PC-3 (cell line): ENCODE data around the gene MPV17L2. TPM values are rescaled to one million over a fixed set of nuclear protein-coding genes. Genes with fewer than 3 reads are reported as not detected.

Source experiments
- ATAC-seq: fragments of 200-7000 bp; cut with Tn5 transposase; 2 replicates; pipeline ENCODE4 v1.9.1; 2020; ENCODE audit warnings: mild to moderate bottlenecking, moderate library complexity
- BruUV-seq: library from RNA; stranded (reverse); fragments of 400-500 nt; replicated peaks from 2 replicates; lab custom pipeline; 2021; lab: Mats Ljungman, UMichigan
- CTCF ChIA-PET: fragments of 300-600 bp; sonication (Branson Sonifier 250); formaldehyde crosslinking; loops from one replicate; lab custom pipeline; 2022; ENCODE audit warnings: antibody characterized with exemption; lab: Charles Lee
- POLR2A ChIA-PET: fragments of 300-600 bp; sonication (Branson Sonifier 250); formaldehyde crosslinking; loops from one replicate; lab custom pipeline; 2022; ENCODE audit warnings: antibody characterized with exemption; ENCODE audit not compliant: unreplicated experiment; lab: Charles Lee
- DNase-seq: peaks from one replicate; pipeline ENCODE4 v3.0.0-alpha.2; 2015
- H2AFZ ChIP-seq: fragments of 300-600 bp; sonication (generic); 2 replicates; pipeline ENCODE4 v1.6.0; 2016; ENCODE audit warnings: antibody characterized with exemption, low read length
- H3F3A ChIP-seq: fragments of 300-600 bp; sonication (generic); one replicate; pipeline ENCODE4 v1.6.0; 2017; ENCODE audit warnings: antibody characterized with exemption, low read length, control low read depth, mild to moderate bottlenecking; ENCODE audit not compliant: unreplicated experiment
- H3K27ac ChIP-seq: fragments of 300-600 bp; sonication (generic); 2 replicates; pipeline ENCODE4 v1.5.1; 2016; ENCODE audit warnings: mild to moderate bottlenecking, low read length
- H3K27me3 ChIP-seq: fragments of 300-600 bp; sonication (generic); 2 replicates; pipeline ENCODE4 v1.6.1; 2016; ENCODE audit warnings: low read length, mixed read lengths
- H3K36me3 ChIP-seq: fragments of 300-600 bp; sonication (generic); 2 replicates; pipeline ENCODE4 v1.6.1; 2016; ENCODE audit warnings: low read depth, mixed run types, low read length, mixed read lengths
- H3K4me1 ChIP-seq: fragments of 300-600 bp; sonication (generic); 2 replicates; pipeline ENCODE4 v1.5.1; 2016; ENCODE audit warnings: low read length; ENCODE audit not compliant: insufficient read depth
- H3K4me2 ChIP-seq: fragments of 300-600 bp; sonication (generic); 2 replicates; pipeline ENCODE4 v1.6.0; 2016; ENCODE audit warnings: low read length
- H3K4me3 ChIP-seq: fragments of 300-600 bp; sonication (generic); 2 replicates; pipeline ENCODE4 v1.5.1; 2016; ENCODE audit warnings: mild to moderate bottlenecking, low read length, mixed read lengths
- H3K79me2 ChIP-seq: fragments of 300-600 bp; sonication (generic); 2 replicates; pipeline ENCODE4 v1.6.1; 2017; ENCODE audit warnings: low read length, mixed read lengths
- H3K9ac ChIP-seq: fragments of 300-600 bp; sonication (generic); 2 replicates; pipeline ENCODE4 v1.6.0; 2016; ENCODE audit warnings: mild to moderate bottlenecking, low read length
- H3K9me2 ChIP-seq: fragments of 300-600 bp; sonication (generic); replicated peaks from 2 replicates; pipeline ENCODE4 v1.6.1; 2016; ENCODE audit warnings: mixed run types, low read length, mixed read lengths
- H3K9me3 ChIP-seq: fragments of 300-600 bp; sonication (generic); 2 replicates; pipeline ENCODE4 v1.6.1; 2016; ENCODE audit warnings: low read length, mixed read lengths
- H4K20me1 ChIP-seq: fragments of 300-600 bp; sonication (generic); 2 replicates; pipeline ENCODE4 v1.6.1; 2016; ENCODE audit warnings: low read length, mixed read lengths
- CTCF ChIP-seq: fragments of 300-600 bp; sonication (generic); conservative IDR thresholded peaks from 2 replicates; pipeline ENCODE4 v1.5.1; 2017; ENCODE audit warnings: antibody characterized with exemption, low read depth, mild to moderate bottlenecking, low read length
- EZH2 ChIP-seq: fragments of 300-600 bp; sonication (generic); IDR thresholded peaks from one replicate; pipeline ENCODE4 v1.6.1; 2017; ENCODE audit warnings: antibody characterized with exemption, mild to moderate bottlenecking, low read length; ENCODE audit not compliant: unreplicated experiment
- EZH2phosphoT487 ChIP-seq: fragments of 300-600 bp; sonication (generic); IDR thresholded peaks from 2 replicates; pipeline ENCODE4 v1.6.1; 2018; ENCODE audit warnings: mild to moderate bottlenecking, antibody characterized with exemption, low read length, borderline replicate concordance
- intact Hi-C: fragments of 100-400 bp; cut with micrococcal nuclease; formaldehyde crosslinking; loops from 2 replicates; pipeline ENCODE4 v1.9.0; 2023
- total RNA-seq: library from RNA; depleted of rRNA; stranded (reverse); fragments of >200 nt; gene quantifications from 2 replicates; pipeline ENCODE4 v1.2.3, GENCODE V29; 2014

The MPV17L2 gene
- total RNA-seq, 1 experiment from 2014 or later: 34.2 TPM

- Histone ChIP-seq H3K36me3 (no peaks in the 10 kb centered on the region), H3K9me3 (no peaks in the 10 kb centered on the region), H4K20me1 (no peaks in the 10 kb centered on the region), H3K9me2 (no peaks in the 10 kb centered on the region), H3K79me2 (no peaks in the 10 kb centered on the region), H3K9ac (peak overlapping the region; percentile 56), H3K27me3 (peaks cover 9% of the 10 kb centered on the region), H2AFZ (peak overlapping the region; percentile 92), H3K4me3 (peak overlapping the region; percentile 61), H3K27ac (no peak overlapping the region), H3F3A (no peaks in the 10 kb centered on the region), H3K4me1 (peaks cover 8% of the 10 kb centered on the region; the same call in 1 of the 2 replicates), H3K4me2 (peak overlapping the region; percentile 85)
- ChIA-PET CTCF (interaction anchor here (0.6 to 1.0 kb wide), 7 partner anchors 17 to 104 kb away, joined by 3 to 14 read pairs (median 3); partner anchors contain the start of genes LSM4 and MPV17L2), POLR2A (interaction anchor here (0.9 to 1.0 kb wide), 3 partner anchors 33 to 99 kb away, joined by 4 to 7 read pairs (median 5); partner anchors contain the start of genes JUND and LSM4)
- DNase-seq: peak; percentile 99
- peak; percentile 100 for ATAC-seq
- TF ChIP-seq CTCF: no peak
- TF ChIP-seq EZH2: no peak
- TF ChIP-seq EZH2phosphoT487: no peak
- no TSS peak for BruUV-seq
- intact Hi-C loops: no loop called here
Observed at GRCh38 chr19:18224525-18225354, 31.7 kb downstream of the MPV17L2 start.

- Histone ChIP-seq H3K36me3 (no peaks in the 10 kb centered on the region), H3K4me3 (no peak overlapping the region), H3F3A (no peaks in the 10 kb centered on the region), H3K4me2 (peak overlapping the region; percentile 85), H3K79me2 (no peaks in the 10 kb centered on the region), H2AFZ (no peak overlapping the region), H3K4me1 (peaks cover 8% of the 10 kb centered on the region; the same call in 1 of the 2 replicates), H3K9me2 (no peaks in the 10 kb centered on the region), H4K20me1 (no peaks in the 10 kb centered on the region), H3K27me3 (peaks cover 9% of the 10 kb centered on the region), H3K9ac (no peak overlapping the region), H3K27ac (no peak overlapping the region), H3K9me3 (no peaks in the 10 kb centered on the region)
- DNase-seq: no peak
- intact Hi-C loops: no loop called here
- no TSS peak for BruUV-seq
- no peak for TF ChIP-seq EZH2phosphoT487
- TF ChIP-seq CTCF: no peak
- no peak for TF ChIP-seq EZH2
- ATAC-seq: no peak
- POLR2A ChIA-PET: no interaction called here
- CTCF ChIA-PET: no interaction called here
Observed at GRCh38 chr19:18225355-18225701, 32.3 kb downstream of the MPV17L2 start.
